ENCODE measurements around the gene ZNF319.

ZNF319 gene

GRCh38 chr16:57964157-57964700, 36.2 kb downstream of the ZNF319 start:
- ATAC-seq, result no peak

GRCh38 chr16:57962756-57963155, 37.7 kb downstream of the ZNF319 start:
- DNase-seq (ENCODE audit: low spot score in 2 of 2) (no peak), ATAC-seq (no peak)
- H3K4me3 Mint-ChIP-seq, result no peak overlapping the region
- H3K27ac Mint-ChIP-seq, result no peak overlapping the region
- no peaks in the 10 kb centered on the region for H3K4me1 Mint-ChIP-seq
- H3K36me3 Mint-ChIP-seq, result no peaks in the 10 kb centered on the region
- H3K9me3 Mint-ChIP-seq, result no peaks in the 10 kb centered on the region

More at GRCh38 chr16:57964157-57964700, 36.2 kb downstream of the ZNF319 start:
- DNase-seq (ENCODE audit: low spot score in 2 of 2), result no peak
- Mint-ChIP-seq H3K27ac (no peak overlapping the region), H3K4me3 (no peak overlapping the region), H3K9me3 (no peaks in the 10 kb centered on the region), H3K4me1 (no peaks in the 10 kb centered on the region), H3K36me3 (no peaks in the 10 kb centered on the region)

GRCh38 chr16:57962046-57962445, 38.4 kb downstream of the ZNF319 start:
- Mint-ChIP-seq H3K4me3 (no peak overlapping the region), H3K36me3 (no peaks in the 10 kb centered on the region), H3K4me1 (no peaks in the 10 kb centered on the region), H3K9me3 (no peaks in the 10 kb centered on the region), H3K27ac (no peak overlapping the region)
- DNase-seq (ENCODE audit: low spot score in 2 of 2) (no peak), ATAC-seq (no peak)

- Mint-ChIP-seq H3K4me1 (no peaks in the 10 kb centered on the region), H3K36me3 (no peaks in the 10 kb centered on the region), H3K9me3 (no peaks in the 10 kb centered on the region), H3K27ac (no peak overlapping the region), H3K4me3 (no peak overlapping the region)
- DNase-seq (ENCODE audit: low spot score in 2 of 2) (no peak), ATAC-seq (no peak)
Observed at GRCh38 chr16:57961538-57961937, 38.9 kb downstream of the ZNF319 start.

GRCh38 chr16:57960826-57961472, 39.5 kb downstream of the ZNF319 start:
- H3K4me1 Mint-ChIP-seq, result no peaks in the 10 kb centered on the region
- H3K4me3 Mint-ChIP-seq, result no peak overlapping the region
- H3K9me3 Mint-ChIP-seq, result no peaks in the 10 kb centered on the region
- DNase-seq (ENCODE audit: low spot score in 2 of 2) (no peak), ATAC-seq (no peak)
- no peaks in the 10 kb centered on the region for H3K36me3 Mint-ChIP-seq
- H3K27ac Mint-ChIP-seq, result no peak overlapping the region

GRCh38 chr16:57960310-57960709, 40.2 kb downstream of the ZNF319 start:
- no peaks in the 10 kb centered on the region for H3K9me3 Mint-ChIP-seq
- H3K36me3 Mint-ChIP-seq, result no peaks in the 10 kb centered on the region
- no peak for ATAC-seq
- no peak overlapping the region for H3K4me3 Mint-ChIP-seq
- no peak overlapping the region for H3K27ac Mint-ChIP-seq
- no peaks in the 10 kb centered on the region for H3K4me1 Mint-ChIP-seq
- DNase-seq (ENCODE audit: low spot score in 2 of 2), result no peak

- no peak for DNase-seq (ENCODE audit: low spot score in 2 of 2)
- Mint-ChIP-seq H3K36me3 (no peaks in the 10 kb centered on the region), H3K9me3 (no peaks in the 10 kb centered on the region), H3K4me3 (no peak overlapping the region), H3K27ac (no peak overlapping the region), H3K4me1 (no peaks in the 10 kb centered on the region)
- ATAC-seq, result no peak
Observed at GRCh38 chr16:57959804-57960203, 40.7 kb downstream of the ZNF319 start.

GRCh38 chr16:57959121-57959520, 41.4 kb downstream of the ZNF319 start:
- no peak overlapping the region for H3K27ac Mint-ChIP-seq
- H3K4me3 Mint-ChIP-seq, result no peak overlapping the region
- H3K9me3 Mint-ChIP-seq, result no peaks in the 10 kb centered on the region
- no peaks in the 10 kb centered on the region for H3K36me3 Mint-ChIP-seq
- H3K4me1 Mint-ChIP-seq, result no peaks in the 10 kb centered on the region
- ATAC-seq (no peak), DNase-seq (ENCODE audit: low spot score in 2 of 2) (no peak)

- H3K9me3 Mint-ChIP-seq, result no peaks in the 10 kb centered on the region
- no peaks in the 10 kb centered on the region for H3K36me3 Mint-ChIP-seq
- no peak for DNase-seq (ENCODE audit: low spot score in 2 of 2)
- no peak overlapping the region for H3K4me3 Mint-ChIP-seq
- ATAC-seq, result no peak
- no peaks in the 10 kb centered on the region for H3K4me1 Mint-ChIP-seq
- H3K27ac Mint-ChIP-seq, result no peak overlapping the region
Observed at GRCh38 chr16:57958544-57958943, 41.9 kb downstream of the ZNF319 start.

GRCh38 chr16:57957673-57958392, 42.6 kb downstream of the ZNF319 start:
- H3K36me3 Mint-ChIP-seq, result no peaks in the 10 kb centered on the region
- DNase-seq (ENCODE audit: low spot score in 2 of 2) (no peak), ATAC-seq (peak; percentile 19)
- H3K4me1 Mint-ChIP-seq, result no peaks in the 10 kb centered on the region
- no peak overlapping the region for H3K27ac Mint-ChIP-seq
- H3K4me3 Mint-ChIP-seq, result no peak overlapping the region
- no peaks in the 10 kb centered on the region for H3K9me3 Mint-ChIP-seq

- no peak for ATAC-seq
- H3K9me3 Mint-ChIP-seq, result no peaks in the 10 kb centered on the region
Observed at GRCh38 chr16:57956924-57957672, 43.4 kb downstream of the ZNF319 start.

GRCh38 chr16:57956270-57956808, 44.1 kb downstream of the ZNF319 start:
- H3K9me3 Mint-ChIP-seq, result no peaks in the 10 kb centered on the region
- DNase-seq (ENCODE audit: low spot score in 2 of 2) (no peak), ATAC-seq (no peak)
- no peaks in the 10 kb centered on the region for H3K4me1 Mint-ChIP-seq
- no peak overlapping the region for H3K4me3 Mint-ChIP-seq
- H3K36me3 Mint-ChIP-seq, result no peaks in the 10 kb centered on the region
- H3K27ac Mint-ChIP-seq, result no peak overlapping the region

More at GRCh38 chr16:57956924-57957672, 43.4 kb downstream of the ZNF319 start:
- no peak for DNase-seq (ENCODE audit: low spot score in 2 of 2)
- H3K27ac Mint-ChIP-seq, result no peak overlapping the region
- H3K4me1 Mint-ChIP-seq, result no peaks in the 10 kb centered on the region
- no peaks in the 10 kb centered on the region for H3K36me3 Mint-ChIP-seq
- no peak overlapping the region for H3K4me3 Mint-ChIP-seq

- Mint-ChIP-seq H3K36me3 (no peaks in the 10 kb centered on the region), H3K9me3 (no peaks in the 10 kb centered on the region), H3K4me1 (no peaks in the 10 kb centered on the region), H3K27ac (no peak overlapping the region), H3K4me3 (no peak overlapping the region)
- DNase-seq (ENCODE audit: low spot score in 2 of 2) (no peak), ATAC-seq (no peak)
Observed at GRCh38 chr16:57955572-57956188, 44.8 kb downstream of the ZNF319 start.

- H3K27ac Mint-ChIP-seq, result peak overlapping the region; percentile 33
- no peaks in the 10 kb centered on the region for H3K4me1 Mint-ChIP-seq
- H3K4me3 Mint-ChIP-seq, result no peak overlapping the region
- ATAC-seq (no peak), DNase-seq (ENCODE audit: low spot score in 2 of 2) (no peak)
- H3K36me3 Mint-ChIP-seq, result no peaks in the 10 kb centered on the region
- no peaks in the 10 kb centered on the region for H3K9me3 Mint-ChIP-seq
Observed at GRCh38 chr16:57953857-57954256, 46.6 kb downstream of the ZNF319 start.

GRCh38 chr16:57952909-57953308, 47.6 kb downstream of the ZNF319 start:
- ATAC-seq, result no peak
- Mint-ChIP-seq H3K27ac (no peak overlapping the region), H3K36me3 (no peaks in the 10 kb centered on the region), H3K9me3 (no peaks in the 10 kb centered on the region), H3K4me1 (no peaks in the 10 kb centered on the region), H3K4me3 (no peak overlapping the region)
- DNase-seq (ENCODE audit: low spot score in 2 of 2), result no peak

Data from stimulated activated effector memory CD8-positive, alpha-beta T cell treated with anti-CD3 and anti-CD28 coated beads, Interleukin-12 subunit alpha, Interleukin-12 subunit beta, amount 100 ng/mL, for 72 hours (primary cell).